ENCODE results near the gene DENND4A.

DENND4A gene

GRCh38 chr15:65792138-65792987 lies at the start of gene DENND4A:
Gene DENND4A (minus strand): TSS chr15:65792293. CDS start chr15:65756450, 35,843 bp downstream.
- peak; percentile 98 to 99 for DNase-seq (ENCODE audit: extremely low read depth in 1 of 2, low read depth in 1 of 2)

GRCh38 chr15:65841121-65841930 lies 49.2 kb upstream of the DENND4A start:
- no peak for DNase-seq (ENCODE audit: extremely low read depth in 1 of 2, low read depth in 1 of 2)

- no peak for DNase-seq (ENCODE audit: extremely low read depth in 1 of 2, low read depth in 1 of 2)
Measured at GRCh38 chr15:65839985-65840384, 47.9 kb upstream of the DENND4A start.

GRCh38 chr15:65839354-65839901 lies 47.3 kb upstream of the DENND4A start:
- no peak for DNase-seq (ENCODE audit: extremely low read depth in 1 of 2, low read depth in 1 of 2)

GRCh38 chr15:65837301-65838294 lies 45.5 kb upstream of the DENND4A start:
- no peak for DNase-seq (ENCODE audit: extremely low read depth in 1 of 2, low read depth in 1 of 2)

- DNase-seq (ENCODE audit: extremely low read depth in 1 of 2, low read depth in 1 of 2) = no peak
Measured at GRCh38 chr15:65836665-65837064, 44.6 kb upstream of the DENND4A start.

GRCh38 chr15:65835447-65835846 lies 43.4 kb upstream of the DENND4A start:
- DNase-seq (ENCODE audit: extremely low read depth in 1 of 2, low read depth in 1 of 2) = no peak

- DNase-seq (ENCODE audit: extremely low read depth in 1 of 2, low read depth in 1 of 2) = no peak
Measured at GRCh38 chr15:65834603-65835282, 42.6 kb upstream of the DENND4A start.

GRCh38 chr15:65833501-65834205 lies 41.6 kb upstream of the DENND4A start:
- no peak for DNase-seq (ENCODE audit: extremely low read depth in 1 of 2, low read depth in 1 of 2)

GRCh38 chr15:65832549-65833364 lies 40.7 kb upstream of the DENND4A start:
- peak; percentile 15 to 17 for DNase-seq (ENCODE audit: extremely low read depth in 1 of 2, low read depth in 1 of 2)

- no peak for DNase-seq (ENCODE audit: extremely low read depth in 1 of 2, low read depth in 1 of 2)
Measured at GRCh38 chr15:65829130-65829764, 37.2 kb upstream of the DENND4A start.

GRCh38 chr15:65828585-65828984 lies 36.5 kb upstream of the DENND4A start:
- DNase-seq (ENCODE audit: extremely low read depth in 1 of 2, low read depth in 1 of 2) = no peak

- DNase-seq (ENCODE audit: extremely low read depth in 1 of 2, low read depth in 1 of 2) = no peak
Measured at GRCh38 chr15:65827065-65827464, 35.0 kb upstream of the DENND4A start.

GRCh38 chr15:65824941-65825544 lies 33.0 kb upstream of the DENND4A start:
- no peak for DNase-seq (ENCODE audit: extremely low read depth in 1 of 2, low read depth in 1 of 2)

- DNase-seq (ENCODE audit: extremely low read depth in 1 of 2, low read depth in 1 of 2) = no peak
Measured at GRCh38 chr15:65824031-65824743, 32.1 kb upstream of the DENND4A start.

- DNase-seq (ENCODE audit: extremely low read depth in 1 of 2, low read depth in 1 of 2) = no peak
Measured at GRCh38 chr15:65822316-65822715, 30.2 kb upstream of the DENND4A start.

GRCh38 chr15:65821070-65821469 lies 29.0 kb upstream of the DENND4A start:
- no peak for DNase-seq (ENCODE audit: extremely low read depth in 1 of 2, low read depth in 1 of 2)
